Hematopoietic multipotent progenitor cell treated with erythropoietin and hydrocortisone succinate and interleukin-3 and kit ligand, for 15 days (in vitro differentiated cells): Measurements from ENCODE around the gene EIF1AX.
"Not testable (repeated sequence)": the region's sequence is repeated elsewhere in the genome, so short reads cannot be mapped to it uniquely, and the experiment has no call there.

Experiments
- DNase-seq: peaks from one replicate; pipeline ENCODE4 v3.0.0-alpha.2; 2015; ENCODE audit warnings: low spot score

The EIF1AX gene

DNA sequence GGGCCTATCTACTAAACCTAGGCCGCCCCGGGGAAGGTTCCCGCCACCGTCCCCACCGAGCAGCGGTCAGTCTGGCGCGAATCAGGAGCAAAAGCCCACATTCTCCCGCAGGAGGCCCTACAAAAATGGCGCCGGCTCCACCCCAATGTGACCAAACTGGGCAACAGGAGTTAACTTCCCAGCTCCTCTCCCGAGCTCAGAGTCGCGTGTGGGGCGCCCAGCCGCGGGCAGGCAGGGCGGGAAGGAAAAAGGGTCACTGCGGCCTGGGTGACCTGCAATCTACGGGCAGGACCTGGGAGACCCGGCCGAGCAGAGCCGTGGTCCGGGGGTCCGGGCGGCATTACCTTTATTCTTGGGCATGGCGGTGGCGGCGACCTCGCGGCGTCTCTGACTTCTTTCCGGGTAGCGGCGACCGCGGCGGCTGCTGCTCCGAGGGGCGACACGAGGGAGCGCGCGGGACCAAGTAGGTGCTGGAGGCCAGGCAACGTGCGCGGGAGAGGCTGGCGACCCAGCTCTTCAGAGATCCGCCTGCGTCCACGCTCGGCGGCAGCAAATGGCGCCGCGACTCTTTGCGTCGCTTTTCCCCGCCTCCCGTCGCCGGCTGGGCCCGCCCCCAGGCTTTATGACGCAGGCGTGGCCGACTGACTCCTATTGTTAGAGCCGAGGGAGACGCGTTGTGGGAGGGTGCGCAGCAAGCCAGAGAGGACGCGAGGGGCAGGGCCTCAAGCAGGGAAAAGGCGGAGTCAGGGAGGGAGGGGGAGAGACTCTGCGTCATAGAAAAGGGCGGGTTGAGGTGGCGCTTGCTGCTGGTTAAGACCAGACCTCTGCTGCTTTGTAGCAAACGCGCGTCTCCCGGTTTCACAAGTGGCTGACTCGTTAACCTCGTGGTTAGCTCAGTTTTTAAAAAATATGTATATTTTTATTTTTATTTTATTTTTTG is at the start of gene EIF1AX:
TSS of gene EIF1AX (minus strand) at position 558 of the 940 bp plus-strand sequence. CDS start at position 360, 198 bp downstream.
- DNase-seq, result peak; percentile 94

GRCh38 chrX:20189171-20189570 is 47.5 kb upstream of the EIF1AX start:
- no peak for DNase-seq

GRCh38 chrX:20181598-20182329 is 40.1 kb upstream of the EIF1AX start:
- DNase-seq, result no peak

DNA sequence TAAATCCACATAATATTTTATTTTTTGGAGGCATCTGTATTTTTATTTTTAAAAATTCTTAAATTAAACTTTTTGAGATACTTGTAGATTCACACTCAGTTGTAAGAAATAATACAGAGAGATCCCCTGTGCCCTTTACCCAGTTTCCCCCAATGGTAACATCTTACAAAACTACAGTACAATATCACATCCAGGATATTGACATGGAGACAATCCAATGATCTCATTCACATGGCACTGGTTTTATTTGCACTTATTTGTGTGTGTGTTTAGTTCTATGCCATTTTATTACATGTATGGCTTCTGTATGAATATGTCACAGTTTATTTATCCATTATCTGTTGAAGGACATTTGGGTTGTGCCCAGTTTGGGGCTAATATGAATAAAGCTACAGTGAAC is 35.5 kb upstream of the EIF1AX start:
- DNase-seq, result no peak

DNA sequence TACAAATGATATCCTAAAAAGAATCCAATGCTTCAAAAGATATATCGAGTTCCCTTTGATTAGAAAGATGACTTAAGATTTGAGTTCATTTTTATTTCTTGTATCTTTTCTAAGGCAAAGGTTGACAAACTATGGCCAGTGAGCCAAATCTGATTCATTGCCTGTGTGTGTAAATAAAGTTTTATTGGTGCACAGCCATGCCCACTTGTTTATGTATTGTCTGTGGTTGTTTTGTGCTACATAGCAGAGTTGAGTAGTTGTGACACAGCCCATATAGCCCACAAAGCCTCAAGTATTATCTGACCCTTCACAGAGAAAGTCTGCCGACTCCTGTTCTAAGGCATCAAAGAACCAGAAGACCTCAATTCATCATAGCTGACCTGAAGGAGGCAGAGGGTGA is 32.2 kb upstream of the EIF1AX start:
- no peak for DNase-seq

- DNase-seq, result no peak
Measured at GRCh38 chrX:20173313-20173712, 31.7 kb upstream of the EIF1AX start.

DNA sequence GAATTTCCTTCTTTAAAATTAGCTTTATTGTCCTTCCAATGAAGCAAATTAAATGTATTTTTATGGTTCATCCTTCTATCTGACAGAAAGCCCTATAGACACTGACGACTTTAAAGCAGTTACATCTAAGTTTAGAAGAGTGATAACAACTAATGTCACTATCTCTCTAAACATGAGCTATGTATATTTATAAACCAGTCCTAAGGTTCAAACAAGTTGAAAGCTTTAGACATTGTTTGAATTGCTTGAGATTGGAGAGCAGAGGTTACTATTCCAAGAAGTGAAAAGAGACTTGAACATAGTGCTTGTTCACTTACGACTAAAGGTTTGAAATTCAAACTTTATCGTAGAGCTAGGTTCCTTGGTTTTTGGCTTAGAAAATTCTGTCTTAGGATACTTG is 30.2 kb upstream of the EIF1AX start:
- DNase-seq, result no peak

- DNase-seq, result not testable (repeated sequence)
Measured at GRCh38 chrX:20162516-20162915, 20.9 kb upstream of the EIF1AX start.

DNA sequence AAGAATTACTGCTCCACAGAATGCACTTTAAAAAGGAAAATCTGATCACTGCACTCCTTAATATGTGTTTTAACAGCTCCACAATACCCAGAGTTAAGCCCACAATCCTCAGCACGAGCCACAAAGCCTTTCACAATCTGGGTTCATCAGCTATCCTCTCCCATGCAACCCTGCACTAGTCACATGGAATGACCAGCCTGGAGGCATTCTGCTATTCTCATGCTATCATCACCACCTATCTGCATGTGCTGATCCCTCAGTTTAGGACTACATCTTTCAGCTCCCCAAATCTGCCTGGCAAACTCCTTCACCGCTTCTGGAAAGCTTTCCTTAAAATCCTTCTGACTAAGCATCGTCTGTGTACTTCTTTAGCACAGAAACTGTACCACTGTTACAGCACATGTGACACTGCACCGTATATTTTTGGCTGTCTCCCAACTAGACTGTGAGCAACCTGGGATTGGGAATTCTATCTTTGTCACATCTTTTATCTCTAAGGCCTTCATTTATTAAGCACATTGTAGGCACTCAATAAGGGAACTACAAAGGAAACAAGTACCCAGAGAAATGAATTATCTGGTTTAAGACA is 18.3 kb upstream of the EIF1AX start:
- DNase-seq, result no peak

DNA sequence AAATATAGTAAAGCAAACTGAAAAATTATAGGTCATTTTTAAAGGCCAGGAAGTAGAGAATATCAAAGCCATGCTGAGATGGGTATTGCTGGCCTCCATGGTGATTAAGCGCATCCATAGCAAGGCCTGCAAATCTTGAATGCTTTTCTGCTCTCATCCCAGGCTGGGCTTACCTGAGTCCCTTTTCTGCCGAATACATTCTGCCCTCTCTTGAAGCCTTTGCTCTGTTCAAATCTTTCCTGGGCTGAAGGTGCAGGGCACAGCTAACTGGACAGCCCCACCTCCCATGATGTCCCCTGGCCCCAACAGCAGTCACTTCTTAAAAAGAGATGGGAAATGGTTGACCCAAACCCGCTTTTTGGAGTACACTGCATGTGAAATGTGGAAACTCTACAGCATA is 10.1 kb upstream of the EIF1AX start:
- no peak for DNase-seq

GRCh38 chrX:20149326-20149725 is 7.7 kb upstream of the EIF1AX start:
- DNase-seq, result no peak

DNA sequence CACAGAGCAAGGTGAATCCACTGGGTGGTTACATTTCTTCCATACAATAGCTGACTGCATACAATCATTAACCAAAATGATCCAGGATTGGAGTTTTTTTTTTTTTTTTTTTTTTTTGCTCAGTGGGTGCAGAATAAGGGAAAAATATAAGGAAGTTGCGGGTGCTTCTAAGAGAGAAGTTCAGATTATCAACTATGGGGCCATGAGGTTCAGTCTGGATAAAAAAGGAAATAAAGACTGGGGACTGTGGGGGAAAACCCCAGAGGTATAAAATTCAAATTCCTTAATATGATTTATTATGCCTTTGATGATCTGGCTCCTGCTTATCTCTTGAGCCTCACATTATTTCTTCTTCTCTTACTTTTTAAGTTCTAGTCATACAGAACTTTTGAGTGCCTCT is 5.9 kb upstream of the EIF1AX start:
- DNase-seq, result no peak

GRCh38 chrX:20144491-20144890 is 2.9 kb upstream of the EIF1AX start:
- no peak for DNase-seq

DNA sequence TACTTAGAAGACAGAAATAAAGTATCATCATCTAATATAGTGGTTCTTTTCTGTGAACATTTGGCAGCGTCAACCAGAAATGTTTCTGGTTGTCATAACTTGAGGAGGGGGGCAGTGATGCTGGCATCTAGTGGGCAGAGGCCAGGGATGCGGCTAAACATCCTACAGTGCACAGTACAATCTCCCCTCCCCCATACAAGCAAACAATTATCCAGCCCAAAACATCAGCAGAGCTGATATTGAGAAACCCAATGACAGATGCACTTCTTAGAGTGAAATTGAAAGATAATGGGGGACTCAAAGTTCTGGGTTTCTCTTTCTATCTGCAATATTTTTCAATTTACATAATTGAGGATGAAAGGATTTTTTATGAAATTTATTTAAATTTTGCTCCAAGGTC is 1.9 kb upstream of the EIF1AX start:
- DNase-seq, result no peak

- DNase-seq, result no peak
Measured at GRCh38 chrX:20143111-20143510, 1.5 kb upstream of the EIF1AX start.

DNA sequence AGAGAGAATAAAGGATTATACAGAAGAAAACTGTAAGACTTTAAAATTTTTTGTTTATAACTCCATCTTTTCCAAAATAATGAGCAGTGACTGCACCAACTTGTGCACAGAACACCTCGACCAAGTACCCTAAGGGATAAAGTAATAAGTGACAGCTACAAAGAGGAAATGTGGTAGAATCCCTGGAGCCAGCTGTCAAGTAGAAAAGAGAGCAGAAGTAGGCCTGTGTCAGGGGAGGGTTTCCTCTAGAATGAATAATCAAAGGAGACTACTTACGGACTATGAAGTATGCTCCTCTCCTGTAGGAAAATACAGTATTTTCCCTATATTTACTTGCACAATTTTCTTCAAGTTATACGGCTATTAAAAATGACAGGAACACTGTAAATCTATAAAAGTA is 1.2 kb downstream of the EIF1AX start:
- DNase-seq, result no peak

- DNase-seq, result no peak
Measured at GRCh38 chrX:20139966-20140365, 1.7 kb downstream of the EIF1AX start.

DNA sequence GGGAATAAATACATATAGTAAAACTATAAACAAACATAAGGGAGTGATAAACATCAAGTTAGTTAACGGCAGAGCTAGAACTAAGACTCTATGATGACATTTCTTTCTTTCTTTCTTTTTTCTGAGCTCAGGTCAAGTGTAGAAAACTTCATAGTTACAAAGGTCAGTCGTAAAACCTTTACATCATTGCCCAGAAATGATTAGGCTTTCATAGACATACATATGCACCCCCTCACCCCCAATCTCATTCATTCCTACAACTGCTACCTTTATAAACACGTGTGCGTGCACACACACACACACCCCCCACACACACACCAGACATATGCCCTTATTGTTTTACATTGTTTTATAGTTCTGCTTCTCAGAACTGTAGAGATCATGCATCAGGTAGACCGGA is 5.7 kb downstream of the EIF1AX start:
- DNase-seq, result no peak

GRCh38 chrX:20132666-20133065 is 9.0 kb downstream of the EIF1AX start:
- no peak for DNase-seq

DNA sequence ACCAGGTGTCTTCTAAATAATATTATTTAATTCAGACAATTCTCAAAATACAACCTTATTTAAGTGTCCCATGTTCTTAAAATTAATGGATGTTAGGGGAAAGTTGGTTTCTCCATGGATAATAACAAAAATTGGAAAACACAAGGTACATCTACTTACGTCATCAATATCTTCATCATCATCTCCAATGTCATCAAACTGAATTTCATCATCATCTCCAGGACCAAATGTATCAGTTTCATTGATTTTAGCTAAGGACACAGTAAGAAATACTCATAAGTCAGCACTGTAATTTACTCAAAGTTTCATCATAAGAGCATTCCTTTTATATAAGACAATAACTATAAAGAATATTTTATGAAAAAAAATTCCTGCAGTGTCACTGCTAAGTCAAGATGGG is 11.3 kb downstream of the EIF1AX start:
- no peak for DNase-seq

- DNase-seq, result no peak
Measured at GRCh38 chrX:20129547-20129946, 12.1 kb downstream of the EIF1AX start.

DNA sequence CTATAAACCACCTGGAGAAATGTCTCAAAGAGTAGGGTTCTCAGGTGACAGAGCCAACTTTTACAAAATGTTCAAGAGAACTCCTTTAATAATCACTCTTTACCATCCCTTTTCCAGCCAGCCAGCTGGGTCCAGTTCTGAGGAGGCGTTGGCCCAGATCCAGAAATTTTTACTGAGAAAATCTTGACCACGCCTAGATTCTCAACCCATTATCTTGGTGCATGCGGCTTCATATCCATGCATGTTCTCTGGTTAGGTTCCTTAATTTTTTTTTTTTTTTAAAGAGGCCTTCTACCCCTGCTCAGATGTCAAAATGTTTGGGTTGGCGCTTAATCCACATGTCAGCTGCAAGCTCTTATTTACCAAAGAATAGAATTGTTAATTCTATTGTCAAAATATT is 13.0 kb downstream of the EIF1AX start:
- peak; percentile 76 for DNase-seq

DNA sequence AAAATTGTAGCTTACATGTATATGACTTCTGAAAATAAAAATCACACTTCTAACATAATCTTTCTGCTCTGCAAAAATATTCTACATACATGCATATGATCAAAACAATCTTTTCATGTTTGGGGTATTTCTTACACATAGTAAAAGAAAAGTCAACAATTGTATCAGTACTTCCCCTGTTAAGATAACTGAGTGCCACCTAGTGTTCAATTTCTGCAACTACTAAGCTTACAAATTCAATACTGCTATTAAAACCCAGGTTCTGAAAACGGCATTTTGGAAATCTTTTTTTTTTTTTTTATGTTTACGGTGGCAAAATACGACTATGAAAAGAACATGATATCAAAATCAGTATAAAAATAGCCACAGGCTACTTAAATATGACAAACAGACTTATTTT is 14.2 kb downstream of the EIF1AX start:
- not testable (repeated sequence) for DNase-seq
